Measurements from ENCODE around the gene PHACTR1. TPM values are rescaled to one million over a fixed set of nuclear protein-coding genes. Genes with fewer than 3 reads are reported as not detected.

PHACTR1 gene
- total RNA-seq, 1 experiment from 2014 or later: 5.2 TPM

- Histone ChIP-seq H3K9me2 (replicated peaks; ENCODE audit: insufficient read depth, low read length) (no peaks in the 10 kb centered on the region), H3K4me2 (ENCODE audit: low read depth, low read length, poor library complexity, severe bottlenecking) (no peak overlapping the region), H3K9me3 (ENCODE audit: low read length) (no peaks in the 10 kb centered on the region), H3K36me3 (ENCODE audit: insufficient read depth, low read length) (no peaks in the 10 kb centered on the region), H3K4me1 (ENCODE audit: low read length) (peaks cover 26% of the 10 kb centered on the region), H3K79me2 (ENCODE audit: low read length) (no peaks in the 10 kb centered on the region), H3K9ac (ENCODE audit: low read length) (no peak overlapping the region), H3K27me3 (ENCODE audit: low read length) (no peaks in the 10 kb centered on the region), H4K20me1 (ENCODE audit: insufficient read depth, low read depth, low read length) (no peaks in the 10 kb centered on the region), H3K27ac (ENCODE audit: low read length) (no peak overlapping the region), H2AFZ (ENCODE audit: low read length) (no peak overlapping the region), H3K4me3 (ENCODE audit: low read length) (no peak overlapping the region)
- DNase-seq: no peak
Measured at GRCh38 chr6:13267142-13267651, 550.6 kb downstream of the PHACTR1 start.

DNA sequence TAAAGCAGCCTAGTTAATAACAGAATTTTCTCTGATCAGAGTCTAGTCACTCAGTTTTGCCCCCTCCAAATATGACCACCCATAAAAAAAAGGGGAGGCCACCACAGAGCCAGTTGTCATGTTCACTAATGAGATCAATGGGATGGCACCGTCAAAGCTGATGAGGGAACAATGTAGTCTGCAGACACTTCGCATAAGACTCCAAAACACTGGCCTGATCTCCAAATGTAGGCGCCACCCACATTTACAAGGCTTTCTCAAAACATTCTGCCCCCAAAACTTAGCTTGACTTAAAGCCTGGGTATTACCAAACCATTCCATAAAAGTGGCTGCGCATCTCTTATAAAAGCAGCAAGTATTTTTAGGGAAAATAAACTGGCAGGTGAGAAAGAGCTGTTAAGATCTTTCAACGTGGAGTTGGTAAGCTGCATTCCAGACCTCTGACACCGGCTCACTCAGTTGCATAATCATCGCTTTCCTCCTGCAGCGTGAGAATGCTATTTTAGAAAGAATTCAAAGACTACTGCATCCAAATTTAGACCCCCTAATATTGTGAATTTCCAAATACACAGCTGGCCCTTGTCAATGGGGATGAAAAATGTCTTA lies 552.4 kb downstream of the PHACTR1 start:
- Histone ChIP-seq H3K4me2 (ENCODE audit: low read depth, low read length, poor library complexity, severe bottlenecking) (no peak overlapping the region), H3K4me3 (ENCODE audit: low read length) (no peak overlapping the region), H3K36me3 (ENCODE audit: insufficient read depth, low read length) (no peaks in the 10 kb centered on the region), H3K27ac (ENCODE audit: low read length) (no peak overlapping the region), H2AFZ (ENCODE audit: low read length) (no peak overlapping the region), H3K9me3 (ENCODE audit: low read length) (no peaks in the 10 kb centered on the region), H4K20me1 (ENCODE audit: insufficient read depth, low read depth, low read length) (no peaks in the 10 kb centered on the region), H3K4me1 (ENCODE audit: low read length) (peaks cover 26% of the 10 kb centered on the region), H3K9me2 (replicated peaks; ENCODE audit: insufficient read depth, low read length) (no peaks in the 10 kb centered on the region), H3K9ac (ENCODE audit: low read length) (no peak overlapping the region), H3K27me3 (ENCODE audit: low read length) (no peaks in the 10 kb centered on the region), H3K79me2 (ENCODE audit: low read length) (no peaks in the 10 kb centered on the region)
- DNase-seq: no peak

- H3K4me2 ChIP-seq (ENCODE audit: low read depth, low read length, poor library complexity, severe bottlenecking): peak overlapping the region; percentile 77
- no peaks in the 10 kb centered on the region for H3K79me2 ChIP-seq (ENCODE audit: low read length)
- H3K9me3 ChIP-seq (ENCODE audit: low read length): no peaks in the 10 kb centered on the region
- H3K27me3 ChIP-seq (ENCODE audit: low read length): no peaks in the 10 kb centered on the region
- H2AFZ ChIP-seq (ENCODE audit: low read length): peak overlapping the region; percentile 85
- no peaks in the 10 kb centered on the region for H3K9me2 ChIP-seq (replicated peaks; ENCODE audit: insufficient read depth, low read length)
- H3K36me3 ChIP-seq (ENCODE audit: insufficient read depth, low read length): no peaks in the 10 kb centered on the region
- peaks cover 38% of the 10 kb centered on the region for H3K4me1 ChIP-seq (ENCODE audit: low read length)
- no peaks in the 10 kb centered on the region for H4K20me1 ChIP-seq (ENCODE audit: insufficient read depth, low read depth, low read length)
- H3K9ac ChIP-seq (ENCODE audit: low read length): peak overlapping the region; percentile 65
- peak; percentile 84 for DNase-seq
- H3K4me3 ChIP-seq (ENCODE audit: low read length): peak overlapping the region; percentile 60
- H3K27ac ChIP-seq (ENCODE audit: low read length): 0 out of 2 replicates have a peak overlapping the region, but pooled peaks have one; percentile 19
Measured at GRCh38 chr6:13272131-13273046, 555.8 kb downstream of the PHACTR1 start.

DNA sequence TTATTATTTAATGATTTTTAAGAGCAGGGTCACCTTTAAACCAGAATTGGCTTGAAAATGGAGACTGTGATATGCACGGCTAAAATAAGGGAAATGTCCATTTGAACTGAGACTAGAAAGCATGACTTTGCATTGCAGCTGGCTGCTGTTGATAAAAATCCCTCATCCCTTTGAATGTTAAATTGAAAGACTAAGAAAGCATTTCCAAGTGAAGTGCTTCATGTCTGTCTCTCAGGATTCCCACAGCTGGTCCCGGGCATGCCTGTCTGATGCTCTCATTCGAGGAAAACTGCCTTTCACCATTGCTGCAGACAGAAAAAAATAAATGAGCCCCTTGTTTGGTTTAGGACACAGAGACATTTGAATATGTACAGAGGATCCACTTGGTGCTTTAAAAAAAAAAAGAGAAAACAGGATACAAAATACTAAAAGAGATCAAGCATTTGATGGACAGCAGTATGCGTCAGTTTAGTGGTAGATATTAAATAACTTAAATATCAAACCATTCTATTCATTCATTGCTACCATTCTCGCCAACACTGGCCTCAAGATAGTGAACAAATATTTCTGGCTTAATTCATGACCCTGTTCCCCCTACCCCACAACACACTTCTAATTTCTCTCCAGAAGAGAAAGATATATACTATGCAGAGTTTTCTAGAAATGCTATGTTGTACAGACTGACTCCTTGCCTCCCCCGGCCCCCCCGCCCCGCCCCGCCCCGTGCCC lies 556.8 kb downstream of the PHACTR1 start:
- DNase-seq: peak; percentile 49
- H3K9ac ChIP-seq (ENCODE audit: low read length): peak overlapping the region; percentile 65
- H4K20me1 ChIP-seq (ENCODE audit: insufficient read depth, low read depth, low read length): no peaks in the 10 kb centered on the region
- H3K79me2 ChIP-seq (ENCODE audit: low read length): no peaks in the 10 kb centered on the region
- H3K4me2 ChIP-seq (ENCODE audit: low read depth, low read length, poor library complexity, severe bottlenecking): peak overlapping the region; percentile 77
- no peaks in the 10 kb centered on the region for H3K27me3 ChIP-seq (ENCODE audit: low read length)
- H2AFZ ChIP-seq (ENCODE audit: low read length): peak overlapping the region; percentile 85; the same call in 1 of the 2 replicates
- peaks cover 38% of the 10 kb centered on the region for H3K4me1 ChIP-seq (ENCODE audit: low read length)
- no peaks in the 10 kb centered on the region for H3K9me2 ChIP-seq (replicated peaks; ENCODE audit: insufficient read depth, low read length)
- H3K4me3 ChIP-seq (ENCODE audit: low read length): peak overlapping the region; percentile 60
- H3K27ac ChIP-seq (ENCODE audit: low read length): no peak overlapping the region
- H3K9me3 ChIP-seq (ENCODE audit: low read length): no peaks in the 10 kb centered on the region
- no peaks in the 10 kb centered on the region for H3K36me3 ChIP-seq (ENCODE audit: insufficient read depth, low read length)

DNA sequence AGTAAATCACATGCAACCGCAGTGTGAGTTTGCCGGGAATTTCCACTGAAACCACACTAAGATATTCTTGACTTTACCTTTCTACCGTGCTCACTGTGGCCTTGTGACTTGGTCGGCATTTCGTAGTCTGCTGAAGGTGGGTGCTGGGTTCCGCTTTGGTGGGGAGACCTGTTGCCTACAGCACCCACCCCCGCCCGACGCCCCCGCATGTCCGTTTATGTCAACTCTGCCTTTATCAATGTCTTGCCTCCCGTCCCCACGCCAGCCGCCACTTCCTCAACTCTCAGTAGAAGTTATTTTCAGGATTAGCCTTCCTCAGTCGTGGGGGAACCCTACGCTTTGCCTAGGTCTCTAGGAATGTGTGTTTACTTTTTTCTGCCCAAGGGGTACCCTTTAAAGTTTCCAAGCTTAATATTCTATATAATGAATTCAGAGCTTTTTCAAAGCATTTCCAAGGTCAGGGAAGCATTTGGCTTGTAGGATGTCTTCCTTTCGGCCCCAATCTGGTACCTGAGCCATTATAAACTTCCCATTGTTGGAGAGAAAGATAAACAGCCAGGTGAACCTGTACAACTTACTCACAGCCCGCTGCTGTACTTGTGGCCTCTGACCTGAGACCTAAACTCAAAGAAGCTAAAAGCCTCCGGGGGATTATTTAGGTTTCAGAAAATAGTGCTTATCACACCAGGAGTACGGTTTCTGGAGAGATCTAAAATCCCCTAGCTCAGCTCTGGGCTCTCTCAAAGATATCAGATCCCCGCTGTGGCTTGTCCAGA lies 557.6 kb downstream of the PHACTR1 start:
- Histone ChIP-seq H3K9me2 (replicated peaks; ENCODE audit: insufficient read depth, low read length) (no peaks in the 10 kb centered on the region), H3K4me1 (ENCODE audit: low read length) (peaks cover 38% of the 10 kb centered on the region), H3K36me3 (ENCODE audit: insufficient read depth, low read length) (no peaks in the 10 kb centered on the region), H3K4me2 (ENCODE audit: low read depth, low read length, poor library complexity, severe bottlenecking) (peak overlapping the region; percentile 77), H3K9me3 (ENCODE audit: low read length) (no peaks in the 10 kb centered on the region), H3K27me3 (ENCODE audit: low read length) (no peaks in the 10 kb centered on the region), H2AFZ (ENCODE audit: low read length) (no peak overlapping the region), H3K4me3 (ENCODE audit: low read length) (peak overlapping the region; percentile 60), H4K20me1 (ENCODE audit: insufficient read depth, low read depth, low read length) (no peaks in the 10 kb centered on the region), H3K27ac (ENCODE audit: low read length) (no peak overlapping the region), H3K79me2 (ENCODE audit: low read length) (no peaks in the 10 kb centered on the region), H3K9ac (ENCODE audit: low read length) (peak overlapping the region; percentile 65)
- DNase-seq: peak; percentile 44

GRCh38 chr6:13274707-13275434 lies 558.3 kb downstream of the PHACTR1 start:
- Histone ChIP-seq H4K20me1 (ENCODE audit: insufficient read depth, low read depth, low read length) (no peaks in the 10 kb centered on the region), H3K27ac (ENCODE audit: low read length) (no peak overlapping the region), H3K4me3 (ENCODE audit: low read length) (peak overlapping the region; percentile 60; the same call in 1 of the 2 replicates), H3K79me2 (ENCODE audit: low read length) (no peaks in the 10 kb centered on the region), H3K9me2 (replicated peaks; ENCODE audit: insufficient read depth, low read length) (no peaks in the 10 kb centered on the region), H3K4me1 (ENCODE audit: low read length) (peaks cover 38% of the 10 kb centered on the region), H3K36me3 (ENCODE audit: insufficient read depth, low read length) (no peaks in the 10 kb centered on the region), H3K9me3 (ENCODE audit: low read length) (no peaks in the 10 kb centered on the region), H2AFZ (ENCODE audit: low read length) (no peak overlapping the region), H3K27me3 (ENCODE audit: low read length) (no peaks in the 10 kb centered on the region), H3K4me2 (ENCODE audit: low read depth, low read length, poor library complexity, severe bottlenecking) (peak overlapping the region; percentile 77), H3K9ac (ENCODE audit: low read length) (peak overlapping the region; percentile 65)
- DNase-seq: no peak

- H3K79me2 ChIP-seq (ENCODE audit: low read length): no peaks in the 10 kb centered on the region
- no peaks in the 10 kb centered on the region for H3K9me2 ChIP-seq (replicated peaks; ENCODE audit: insufficient read depth, low read length)
- H3K9me3 ChIP-seq (ENCODE audit: low read length): no peaks in the 10 kb centered on the region
- DNase-seq: no peak
- no peaks in the 10 kb centered on the region for H4K20me1 ChIP-seq (ENCODE audit: insufficient read depth, low read depth, low read length)
- H3K27ac ChIP-seq (ENCODE audit: low read length): no peak overlapping the region
- H3K27me3 ChIP-seq (ENCODE audit: low read length): no peaks in the 10 kb centered on the region
- no peak overlapping the region for H3K9ac ChIP-seq (ENCODE audit: low read length)
- H3K36me3 ChIP-seq (ENCODE audit: insufficient read depth, low read length): no peaks in the 10 kb centered on the region
- no peak overlapping the region for H2AFZ ChIP-seq (ENCODE audit: low read length)
- no peak overlapping the region for H3K4me2 ChIP-seq (ENCODE audit: low read depth, low read length, poor library complexity, severe bottlenecking)
- H3K4me3 ChIP-seq (ENCODE audit: low read length): no peak overlapping the region
- peaks cover 38% of the 10 kb centered on the region for H3K4me1 ChIP-seq (ENCODE audit: low read length)
Measured at GRCh38 chr6:13275435-13275989, 558.9 kb downstream of the PHACTR1 start.
